Spleen (tissue), 11 donors: ENCODE results near the gene ATP13A5. TPM values are rescaled to one million over a fixed set of nuclear protein-coding genes. Genes with fewer than 3 reads are reported as not detected.

Experiments
- DNase-seq: peaks from one replicate; pipeline ENCODE4 v3.0.0-alpha.2; 2020
- H3K27ac ChIP-seq, 8 donors: fragments of 200-600 bp; sonication (generic) in 7 of 8; 1 replicate in 4 of 8; 2 replicates in 4 of 8; pipeline versions ENCODE4 v1.5.0 to v1.8.0; 2016 to 2021; ENCODE audit warnings: inconsistent platforms in 4 of 8, mild to moderate bottlenecking in 4 of 8, moderate library complexity in 1 of 8
- H3K27me3 ChIP-seq, 7 donors: fragments of 200-600 bp; sonication (generic) in 6 of 7; replicated peaks in 1 of 7; 1 replicate in 4 of 7; 2 replicates in 3 of 7; pipeline versions ENCODE4 v1.5.0 to v1.8.0; 2016 to 2021; ENCODE audit warnings: inconsistent platforms in 3 of 7, mild to moderate bottlenecking in 1 of 7
- H3K36me3 ChIP-seq, 6 donors: fragments of 200-600 bp; sonication (generic) in 5 of 6; 1 replicate in 4 of 6; 2 replicates in 2 of 6; pipeline versions ENCODE4 v1.5.0 to v1.8.0; 2016 to 2021; ENCODE audit warnings: inconsistent platforms in 2 of 6
- H3K4me1 ChIP-seq, 6 donors: fragments of 200-600 bp; sonication (generic) in 5 of 6; 1 replicate in 3 of 6; 2 replicates in 3 of 6; pipeline versions ENCODE4 v1.5.0 to v1.8.0; 2016 to 2021; ENCODE audit warnings: inconsistent platforms in 3 of 6
- H3K4me3 ChIP-seq, 8 donors: fragments of 200-600 bp; sonication (generic) in 7 of 8; 1 replicate in 4 of 8; 2 replicates in 4 of 8; pipeline versions ENCODE4 v1.5.0 to v1.8.0; 2016 to 2021; ENCODE audit warnings: inconsistent platforms in 4 of 8, mild to moderate bottlenecking in 4 of 8, moderate library complexity in 2 of 8
- H3K9me3 ChIP-seq, 8 donors: fragments of 200-600 bp; sonication (generic) in 7 of 8; 1 replicate in 4 of 8; 2 replicates in 4 of 8; pipeline versions ENCODE4 v1.5.0 to v1.8.0; 2016 to 2021; ENCODE audit warnings: inconsistent platforms in 4 of 8
- POLR2A ChIP-seq, 3 donors: fragments of 450-650 bp; IDR thresholded peaks; one replicate each; pipeline ENCODE4 v1.5.1; 2017; ENCODE audit warnings: antibody characterized with exemption in 3 of 3, mild to moderate bottlenecking in 1 of 3
- POLR2AphosphoS5 ChIP-seq, 3 donors: sonication (generic); formaldehyde crosslinking; IDR thresholded peaks; one replicate each; pipeline ENCODE4 v1.5.1; 2017; ENCODE audit warnings: antibody characterized with exemption in 3 of 3
- WGBS, 5 donors: extraction: QIAGEN DNeasy Blood & Tissue Kit in 3 of 5; methylation state at CpG; one replicate each; pipeline versions ENCODE4 v1.1.5 to v1.1.7; 2013 to 2018; 5-methylcytosine and 5-hydroxymethylcytosine counted together
- intact Hi-C: fragments of 100-400 bp; cut with DNase I; formaldehyde crosslinking; loops from one replicate; pipeline ENCODE4 v1.15.0; 2023; ENCODE audit warnings: low total_unique reads
- polyA plus RNA-seq, 3 donors: library from polyadenylated mRNA; stranded (reverse); fragments of 200-250 nt; gene quantifications; one replicate each; pipeline ENCODE4 v1.2.1, GENCODE V29; 2013
- total RNA-seq, 7 donors: library from RNA; depleted of rRNA in 3 of 7; stranded (reverse); fragments of >200 nt in 3 of 7; fragmentation: NEBNext Ultra II Directional in 4 of 7; extraction: Animal tissue kit (Norgen Biotek cat#: 25700) in 4 of 7; gene quantifications; one replicate each; pipeline versions ENCODE4 v1.1.0 to v1.2.1, GENCODE V29; 2016 to 2021
- TF ChIP-seq, protein P1 (sequence below), 11 experiments: fragments of 200-600 bp in 7 of 11; fragments of 450-650 bp in 4 of 11; sonication (generic) in 4 of 11; IDR thresholded peaks in 8 of 11; conservative IDR thresholded peaks in 3 of 11; 1 replicate in 7 of 11; 2 replicates in 4 of 11; pipeline versions ENCODE4 v1.4.0 to v1.8.0; 2016 to 2021; ENCODE audit warnings: antibody characterized with exemption in 11 of 11, inconsistent platforms in 4 of 11, mild to moderate bottlenecking in 1 of 11
- donor health status: healthy with polysubstance abuse.
- donor health status: DM: no; HTN: no; CAD: no; lungs with moderate emphysema.
- donor health status: DM: no; HTN: no; CAD: no.
- donor health status: Bipolar disorder and iron deficiency.
- donor health status: healthy.
- donor health status: DM: no; HTN: no; CAD: no.
- donor health status: DM: yes; HTN: yes; CAD: no.

ATP13A5 gene
- total and polyA plus RNA-seq, 10 donors, result 0.13 TPM; not detected in 9

DNA sequence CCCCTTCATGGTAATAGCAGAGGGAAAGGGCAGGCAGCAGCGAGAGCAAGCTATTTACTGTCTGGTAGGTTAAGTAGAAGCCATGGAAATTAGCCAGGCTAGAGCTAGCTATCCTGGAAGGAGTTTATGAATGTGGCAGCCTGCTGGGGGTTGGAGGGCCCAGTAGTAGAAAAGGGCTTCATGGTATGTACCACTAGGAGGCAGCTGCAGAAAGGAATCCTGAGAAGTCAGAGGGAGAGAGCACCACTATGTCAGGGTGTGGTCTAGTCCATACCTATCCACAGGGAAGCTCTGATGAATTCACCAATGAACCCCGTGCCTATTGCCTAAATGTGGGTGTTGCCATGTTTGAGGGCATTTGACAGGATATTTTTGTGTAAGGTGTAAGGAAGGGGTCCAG lies 82.6 kb downstream of the ATP13A5 start:
- Histone ChIP-seq H3K9me3 (peaks cover 0 to 29% (median 21%) of the 10 kb centered on the region in 8 donors), H3K4me3 (no peak overlapping the region), H3K36me3 (no peaks in the 10 kb centered on the region), H3K27me3 (no peaks in the 10 kb centered on the region), H3K4me1 (no peaks in the 10 kb centered on the region), H3K27ac (no peak overlapping the region)
- no peak for DNase-seq
- 63 to 86% (median 68%) methylated on average over 2 of the region's 2 CpGs for WGBS, 5 donors
- intact Hi-C loops, result no loop called here
- no peak for TF ChIP-seq POLR2A (IDR thresholded peaks at IDR 0.05)
- TF ChIP-seq POLR2AphosphoS5 (IDR thresholded peaks at IDR 0.05), result no peak
- TF ChIP-seq, protein P1, sequence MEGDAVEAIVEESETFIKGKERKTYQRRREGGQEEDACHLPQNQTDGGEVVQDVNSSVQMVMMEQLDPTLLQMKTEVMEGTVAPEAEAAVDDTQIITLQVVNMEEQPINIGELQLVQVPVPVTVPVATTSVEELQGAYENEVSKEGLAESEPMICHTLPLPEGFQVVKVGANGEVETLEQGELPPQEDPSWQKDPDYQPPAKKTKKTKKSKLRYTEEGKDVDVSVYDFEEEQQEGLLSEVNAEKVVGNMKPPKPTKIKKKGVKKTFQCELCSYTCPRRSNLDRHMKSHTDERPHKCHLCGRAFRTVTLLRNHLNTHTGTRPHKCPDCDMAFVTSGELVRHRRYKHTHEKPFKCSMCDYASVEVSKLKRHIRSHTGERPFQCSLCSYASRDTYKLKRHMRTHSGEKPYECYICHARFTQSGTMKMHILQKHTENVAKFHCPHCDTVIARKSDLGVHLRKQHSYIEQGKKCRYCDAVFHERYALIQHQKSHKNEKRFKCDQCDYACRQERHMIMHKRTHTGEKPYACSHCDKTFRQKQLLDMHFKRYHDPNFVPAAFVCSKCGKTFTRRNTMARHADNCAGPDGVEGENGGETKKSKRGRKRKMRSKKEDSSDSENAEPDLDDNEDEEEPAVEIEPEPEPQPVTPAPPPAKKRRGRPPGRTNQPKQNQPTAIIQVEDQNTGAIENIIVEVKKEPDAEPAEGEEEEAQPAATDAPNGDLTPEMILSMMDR (IDR thresholded peaks at IDR 0.05 in 8 of 11, conservative IDR thresholded peaks at IDR 0.05 in 3 of 11), result no peak

DNA sequence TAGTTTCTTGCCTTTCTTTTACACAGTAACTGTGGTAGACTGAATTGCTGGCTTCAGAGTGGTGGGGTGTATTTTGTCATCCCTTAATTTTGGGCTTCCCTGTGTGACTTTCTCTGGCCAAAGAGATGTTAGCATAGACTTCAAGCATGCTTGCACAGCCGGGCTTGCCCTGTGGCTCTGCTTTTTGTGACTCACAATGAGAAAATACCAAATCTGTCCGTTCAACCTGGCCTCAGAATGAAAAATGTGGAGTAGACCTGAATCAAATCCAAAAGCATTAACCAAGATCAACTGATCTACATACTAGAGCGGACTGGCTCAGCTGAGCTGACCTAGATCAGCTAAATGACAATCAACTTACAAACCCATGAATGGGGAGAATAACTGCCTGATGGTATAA lies 86.2 kb downstream of the ATP13A5 start:
- H3K27ac ChIP-seq, result no peak overlapping the region
- H3K36me3 ChIP-seq, result no peaks in the 10 kb centered on the region
- 72 to 85% (median 79%) methylated on average over 3 of the region's 3 CpGs for WGBS, 5 donors
- TF ChIP-seq POLR2AphosphoS5 (IDR thresholded peaks at IDR 0.05), result no peak
- TF ChIP-seq POLR2A (IDR thresholded peaks at IDR 0.05), result no peak
- TF ChIP-seq, protein P1 (IDR thresholded peaks at IDR 0.05 in 8 of 11, conservative IDR thresholded peaks at IDR 0.05 in 3 of 11), result no peak
- H3K4me1 ChIP-seq, result no peaks in the 10 kb centered on the region
- no peak for DNase-seq
- intact Hi-C loops, result no loop called here
- H3K27me3 ChIP-seq, result no peaks in the 10 kb centered on the region
- H3K4me3 ChIP-seq, result no peak overlapping the region
- peaks cover 0 to 31% (median 24%) of the 10 kb centered on the region in 8 donors for H3K9me3 ChIP-seq

DNA sequence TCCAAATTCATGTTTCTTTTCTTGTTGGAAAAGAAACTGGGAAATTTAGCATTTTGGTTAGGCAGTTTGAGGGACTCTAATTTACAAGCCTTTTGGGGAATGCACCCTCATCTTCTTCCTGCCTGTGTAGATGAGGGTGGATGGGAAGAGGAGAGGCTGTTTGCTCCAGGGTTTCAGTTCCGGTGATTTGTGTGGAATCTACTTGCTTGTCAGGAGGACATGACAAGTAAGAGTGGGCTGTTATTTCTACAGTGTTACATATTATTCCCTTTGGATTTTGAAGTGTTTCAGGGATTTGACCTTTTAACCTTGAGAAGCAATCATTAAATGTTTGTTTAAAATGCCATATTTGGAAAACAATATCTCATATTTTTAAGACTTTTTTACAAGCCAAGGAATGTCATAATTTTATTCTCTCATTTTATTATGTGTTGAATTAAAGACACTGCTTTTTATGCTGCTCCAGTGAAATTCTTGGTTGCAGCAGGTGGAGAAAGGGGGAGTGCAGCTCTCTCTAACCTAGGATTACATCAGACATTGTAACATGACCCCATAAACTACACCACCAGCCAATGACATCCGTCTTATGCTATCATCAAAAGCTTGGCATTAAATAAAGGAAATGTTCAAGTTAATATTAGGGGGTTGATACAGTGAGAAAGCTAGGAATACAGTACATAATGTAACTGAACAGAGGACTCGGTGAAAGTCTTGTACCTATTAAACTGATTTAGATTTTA lies 107.3 kb downstream of the ATP13A5 start:
- WGBS, 5 donors, result 75 to 90% (median 88%) methylated on average over 3 of the region's 3 CpGs
- no peaks in the 10 kb centered on the region for H3K4me1 ChIP-seq
- H3K27me3 ChIP-seq, result no peaks in the 10 kb centered on the region
- no peaks in the 10 kb centered on the region for H3K36me3 ChIP-seq
- H3K9me3 ChIP-seq, result peaks cover 0 to 5% (median 0%) of the 10 kb centered on the region in 8 donors
- DNase-seq, result no peak
- TF ChIP-seq, protein P1 (IDR thresholded peaks at IDR 0.05 in 8 of 11, conservative IDR thresholded peaks at IDR 0.05 in 3 of 11), result no peak
- TF ChIP-seq POLR2A (IDR thresholded peaks at IDR 0.05) (no peak), POLR2AphosphoS5 (IDR thresholded peaks at IDR 0.05) (no peak)
- H3K27ac ChIP-seq, result no peak overlapping the region
- H3K4me3 ChIP-seq, result no peak overlapping the region
- intact Hi-C loops, result no loop called here

DNA sequence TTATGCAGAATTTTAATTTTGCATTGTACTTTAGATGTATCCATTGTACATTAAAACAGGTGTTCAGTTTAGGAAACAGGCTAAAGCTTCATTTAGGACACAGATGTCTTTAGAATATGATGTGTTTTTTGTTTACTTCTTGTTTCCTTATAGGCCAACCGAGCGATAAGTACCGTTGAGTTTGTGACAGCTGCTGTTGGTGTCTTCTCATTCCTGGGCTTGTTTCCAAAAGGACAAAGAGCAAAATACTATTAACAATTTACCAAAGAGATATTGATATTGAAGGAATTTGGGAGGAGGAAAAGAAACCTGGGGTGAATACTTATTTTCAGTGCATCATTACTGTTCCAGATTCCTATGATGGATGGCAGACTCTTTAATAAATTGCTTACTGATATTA lies 108.1 kb downstream of the ATP13A5 start:
- intact Hi-C loops, result no loop called here
- Histone ChIP-seq H3K9me3 (peaks cover 0 to 5% (median 0%) of the 10 kb centered on the region in 8 donors), H3K27me3 (no peaks in the 10 kb centered on the region), H3K4me3 (no peak overlapping the region), H3K36me3 (no peaks in the 10 kb centered on the region), H3K27ac (no peak overlapping the region), H3K4me1 (no peaks in the 10 kb centered on the region)
- no peak for TF ChIP-seq POLR2AphosphoS5 (IDR thresholded peaks at IDR 0.05)
- no peak for TF ChIP-seq POLR2A (IDR thresholded peaks at IDR 0.05)
- TF ChIP-seq, protein P1 (IDR thresholded peaks at IDR 0.05 in 8 of 11, conservative IDR thresholded peaks at IDR 0.05 in 3 of 11), result no peak
- no peak for DNase-seq
- 79 to 89% (median 83%) methylated on average over 3 of the region's 3 CpGs for WGBS, 5 donors
